GM04503 (cell line): Measurements from ENCODE around the gene KRT76.

Source experiments
- DNase-seq: peaks from one replicate; pipeline ENCODE4 v3.0.0-alpha.2; 2012; ENCODE audit warnings: low read depth

The KRT76 gene

GRCh38 chr12:52776913-52777395 lies at the start of gene KRT76:
Gene KRT76, minus strand, starts transcription at chr12:52777345. Its CDS starts 54 bp downstream, at chr12:52777291.
- no peak for DNase-seq

GRCh38 chr12:52825961-52826360 lies 48.8 kb upstream of the KRT76 start:
- no peak for DNase-seq

GRCh38 chr12:52824741-52825410 lies 47.7 kb upstream of the KRT76 start:
- no peak for DNase-seq

- no peak for DNase-seq
These were observed 46.8 kb upstream of the KRT76 start for GRCh38 chr12:52823761-52824450.

- no peak for DNase-seq
These were observed 45.8 kb upstream of the KRT76 start for GRCh38 chr12:52822771-52823510.

- DNase-seq, result no peak
These were observed 44.9 kb upstream of the KRT76 start for GRCh38 chr12:52821826-52822660.

- DNase-seq, result no peak
These were observed 44.1 kb upstream of the KRT76 start for GRCh38 chr12:52821071-52821730.

- no peak for DNase-seq
These were observed 43.4 kb upstream of the KRT76 start for GRCh38 chr12:52820521-52820920.

GRCh38 chr12:52819731-52820510 lies 42.8 kb upstream of the KRT76 start:
- DNase-seq, result no peak

- DNase-seq, result no peak
These were observed 41.8 kb upstream of the KRT76 start for GRCh38 chr12:52818887-52819420.

- DNase-seq, result no peak
These were observed 41.2 kb upstream of the KRT76 start for GRCh38 chr12:52818388-52818787.

- no peak for DNase-seq
These were observed 40.6 kb upstream of the KRT76 start for GRCh38 chr12:52817699-52818238.

GRCh38 chr12:52817003-52817698 lies 40.0 kb upstream of the KRT76 start:
- DNase-seq, result no peak

GRCh38 chr12:52815676-52816588 lies 38.8 kb upstream of the KRT76 start:
- DNase-seq, result no peak

GRCh38 chr12:52815161-52815560 lies 38.0 kb upstream of the KRT76 start:
- no peak for DNase-seq

- DNase-seq, result no peak
These were observed 37.6 kb upstream of the KRT76 start for GRCh38 chr12:52814710-52815155.

GRCh38 chr12:52813885-52814709 lies 37.0 kb upstream of the KRT76 start, which contains the start of gene KRT4:
Gene KRT4, minus strand, starts transcription at chr12:52814116. Its CDS starts 58 bp downstream, at chr12:52814058.
- DNase-seq, result no peak
